ENCODE measurements around the gene PPP1R12B. TPM values are rescaled to one million over a fixed set of nuclear protein-coding genes. Genes with fewer than 3 reads are reported as not detected.
"Not testable (repeated sequence)": the region's sequence is repeated elsewhere in the genome, so short reads cannot be mapped to it uniquely, and the experiment has no call there.

The PPP1R12B gene
- total RNA-seq, 5 donors from 2014 or later (not counting 1 experiment from before 2014, with no cell fraction given) = 24.3 to 40.9 (median 27.0) TPM

DNA sequence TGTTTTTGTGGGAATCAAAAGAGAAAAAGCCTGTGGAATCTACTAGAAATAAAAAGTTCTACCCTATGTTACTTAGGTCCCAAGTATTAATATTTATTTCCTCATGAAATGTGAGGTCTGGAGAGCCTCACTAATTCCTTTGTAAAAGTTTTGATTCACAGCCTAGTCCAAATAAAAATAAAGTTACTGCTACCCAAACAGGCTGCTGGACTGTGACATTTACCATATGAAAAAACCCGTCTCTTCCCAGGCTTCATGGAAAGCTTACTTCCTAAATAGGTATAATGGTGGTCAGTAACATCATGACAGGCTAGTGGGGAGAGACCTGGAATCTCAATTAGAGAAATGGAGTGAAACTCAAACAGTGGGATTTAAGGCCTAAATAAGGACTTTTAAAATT lies 201.6 kb downstream of the PPP1R12B start:
- H3K27ac ChIP-seq (ENCODE audit: low read length); ATAC-seq (replicated peaks in 1 of 4); H3K36me3 ChIP-seq (ENCODE audit: control insufficient read depth in 2 of 2, extremely low read depth in 1 of 2, insufficient read depth in 1 of 2, low read length in 1 of 2); H3K4me1 Mint-ChIP-seq; H3K4me1 ChIP-seq (ENCODE audit: control insufficient read depth in 1 of 2, extremely low read depth in 1 of 2, insufficient read depth in 2 of 2, low read length in 2 of 2); H3K36me3 Mint-ChIP-seq; CTCF ChIA-PET; H3K4me3 Mint-ChIP-seq; H3K4me3 ChIP-seq (ENCODE audit: control insufficient read depth in 1 of 2, extremely low read depth in 1 of 2, low read length in 1 of 2); H3K27ac Mint-ChIP-seq; H3K27me3 ChIP-seq (replicated peaks in 1 of 2; ENCODE audit: control insufficient read depth in 2 of 2, extremely low read depth in 1 of 2, insufficient read depth in 2 of 2, low read length in 1 of 2); DNase-seq; H3K9me3 ChIP-seq; POLR2A ChIA-PET; H3K27me3 Mint-ChIP-seq; H3K9me3 Mint-ChIP-seq: not testable (repeated sequence)
- WGBS (ENCODE audit: insufficient coverage) = no CpG with 5 or more reads among the region's 1 CpG

GRCh38 chr1:202551683-202552082 lies 203.2 kb downstream of the PPP1R12B start:
- no peaks in the 10 kb centered on the region for H3K4me1 ChIP-seq (ENCODE audit: control insufficient read depth in 1 of 2, extremely low read depth in 1 of 2, insufficient read depth in 2 of 2, low read length in 2 of 2)
- H3K4me3 ChIP-seq (ENCODE audit: control insufficient read depth in 1 of 2, extremely low read depth in 1 of 2, low read length in 1 of 2) = no peak overlapping the region
- ChIA-PET CTCF (no interaction called here), POLR2A (no interaction called here)
- peaks cover 9% of the 10 kb centered on the region for H3K36me3 Mint-ChIP-seq
- DNase-seq (no peak), ATAC-seq (replicated peaks in 1 of 4) (no peak)
- no peaks in the 10 kb centered on the region for H3K9me3 ChIP-seq
- no peaks in the 10 kb centered on the region for H3K27me3 ChIP-seq (replicated peaks in 1 of 2; ENCODE audit: control insufficient read depth in 2 of 2, extremely low read depth in 1 of 2, insufficient read depth in 2 of 2, low read length in 1 of 2)
- H3K36me3 ChIP-seq (ENCODE audit: control insufficient read depth in 2 of 2, extremely low read depth in 1 of 2, insufficient read depth in 1 of 2, low read length in 1 of 2) = peaks cover 0 to 3% of the 10 kb centered on the region in 2 donors
- H3K27me3 Mint-ChIP-seq = no peaks in the 10 kb centered on the region
- no peaks in the 10 kb centered on the region for H3K9me3 Mint-ChIP-seq
- WGBS (ENCODE audit: insufficient coverage) = 100% methylated on average over 2 of the region's 3 CpGs
- no peak overlapping the region for H3K27ac Mint-ChIP-seq
- no peak overlapping the region for H3K4me3 Mint-ChIP-seq
- H3K27ac ChIP-seq (ENCODE audit: low read length) = no peak overlapping the region
- peaks cover 0 to under 1% (median under 1%) of the 10 kb centered on the region in 3 donors for H3K4me1 Mint-ChIP-seq

GRCh38 chr1:202552615-202553014 lies 204.1 kb downstream of the PPP1R12B start:
- H3K4me1 Mint-ChIP-seq; ATAC-seq (replicated peaks in 1 of 4); H3K4me3 Mint-ChIP-seq; CTCF ChIA-PET; H3K27me3 Mint-ChIP-seq; H3K27ac ChIP-seq (ENCODE audit: low read length); H3K9me3 ChIP-seq; H3K4me1 ChIP-seq (ENCODE audit: control insufficient read depth in 1 of 2, extremely low read depth in 1 of 2, insufficient read depth in 2 of 2, low read length in 2 of 2); H3K27me3 ChIP-seq (replicated peaks in 1 of 2; ENCODE audit: control insufficient read depth in 2 of 2, extremely low read depth in 1 of 2, insufficient read depth in 2 of 2, low read length in 1 of 2); DNase-seq; H3K27ac Mint-ChIP-seq; H3K4me3 ChIP-seq (ENCODE audit: control insufficient read depth in 1 of 2, extremely low read depth in 1 of 2, low read length in 1 of 2); H3K36me3 ChIP-seq (ENCODE audit: control insufficient read depth in 2 of 2, extremely low read depth in 1 of 2, insufficient read depth in 1 of 2, low read length in 1 of 2); H3K9me3 Mint-ChIP-seq; POLR2A ChIA-PET: not testable (repeated sequence)
- peaks cover 12% of the 10 kb centered on the region for H3K36me3 Mint-ChIP-seq

DNA sequence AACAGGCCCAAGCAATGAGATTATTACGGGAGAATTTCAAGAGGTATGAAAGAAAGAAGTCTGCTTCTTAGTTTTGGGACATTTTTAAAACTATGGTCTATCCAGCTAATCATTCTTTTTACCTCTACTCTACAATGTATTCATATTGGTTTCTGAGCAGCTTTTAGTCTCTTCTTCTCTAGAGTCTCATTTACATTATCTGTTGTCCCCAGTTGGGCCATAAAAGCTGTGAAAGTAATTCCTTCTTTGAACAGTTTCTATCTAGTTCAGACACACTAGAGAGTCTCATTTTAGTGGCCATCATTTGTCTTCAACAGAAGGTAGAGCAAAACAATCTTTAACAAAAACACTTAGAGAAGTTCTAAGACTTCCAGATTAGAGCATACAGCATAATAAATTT lies 204.6 kb downstream of the PPP1R12B start:
- H3K27me3 ChIP-seq (replicated peaks in 1 of 2; ENCODE audit: control insufficient read depth in 2 of 2, extremely low read depth in 1 of 2, insufficient read depth in 2 of 2, low read length in 1 of 2); H3K27me3 Mint-ChIP-seq; H3K27ac ChIP-seq (ENCODE audit: low read length); H3K9me3 ChIP-seq; H3K4me1 ChIP-seq (ENCODE audit: control insufficient read depth in 1 of 2, extremely low read depth in 1 of 2, insufficient read depth in 2 of 2, low read length in 2 of 2); CTCF ChIA-PET; POLR2A ChIA-PET; H3K27ac Mint-ChIP-seq; ATAC-seq (replicated peaks in 1 of 4); DNase-seq; H3K4me3 Mint-ChIP-seq; H3K4me1 Mint-ChIP-seq; H3K9me3 Mint-ChIP-seq; H3K36me3 ChIP-seq (ENCODE audit: control insufficient read depth in 2 of 2, extremely low read depth in 1 of 2, insufficient read depth in 1 of 2, low read length in 1 of 2); H3K4me3 ChIP-seq (ENCODE audit: control insufficient read depth in 1 of 2, extremely low read depth in 1 of 2, low read length in 1 of 2): not testable (repeated sequence)
- no CpG with 5 or more reads among the region's 1 CpG for WGBS (ENCODE audit: insufficient coverage)
- peaks cover 12% of the 10 kb centered on the region for H3K36me3 Mint-ChIP-seq

DNA sequence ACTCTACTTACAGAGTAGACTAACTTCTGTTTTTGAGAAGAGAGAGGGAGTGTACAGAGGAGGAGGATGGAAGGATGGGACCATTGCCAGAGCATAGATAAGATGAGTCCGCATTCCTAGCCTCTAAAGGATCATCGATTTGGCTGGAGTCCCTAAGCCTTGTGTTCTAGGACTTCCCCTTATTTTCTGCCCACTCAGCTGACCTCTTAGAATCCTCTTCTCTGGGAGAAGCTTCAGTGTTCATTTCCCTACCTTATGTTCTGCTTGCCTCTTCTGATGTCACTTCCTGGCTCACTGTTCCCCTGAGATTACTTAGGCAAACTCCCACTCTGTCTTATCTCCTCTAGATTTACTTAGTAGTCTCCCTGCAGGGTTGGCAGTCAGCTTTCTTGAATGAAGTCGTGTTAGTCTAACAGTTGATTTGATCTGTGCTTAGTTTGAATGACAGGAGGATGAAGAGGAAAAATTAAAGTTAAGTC lies 205.1 kb downstream of the PPP1R12B start:
- peaks cover 12% of the 10 kb centered on the region for H3K36me3 Mint-ChIP-seq
- ATAC-seq (replicated peaks in 1 of 4) = no peak
- H3K27ac Mint-ChIP-seq = no peak overlapping the region
- DNase-seq = no peak
- ChIA-PET POLR2A (no interaction called here), CTCF (no interaction called here)
- no peak overlapping the region for H3K4me3 Mint-ChIP-seq
- no peak overlapping the region for H3K27ac ChIP-seq (ENCODE audit: low read length)
- H3K4me1 ChIP-seq (ENCODE audit: control insufficient read depth in 1 of 2, extremely low read depth in 1 of 2, insufficient read depth in 2 of 2, low read length in 2 of 2) = no peaks in the 10 kb centered on the region
- H3K27me3 Mint-ChIP-seq = no peaks in the 10 kb centered on the region
- no peaks in the 10 kb centered on the region for H3K9me3 Mint-ChIP-seq
- peaks cover 0 to 3% of the 10 kb centered on the region in 2 donors for H3K36me3 ChIP-seq (ENCODE audit: control insufficient read depth in 2 of 2, extremely low read depth in 1 of 2, insufficient read depth in 1 of 2, low read length in 1 of 2)
- no peaks in the 10 kb centered on the region for H3K9me3 ChIP-seq
- H3K27me3 ChIP-seq (replicated peaks in 1 of 2; ENCODE audit: control insufficient read depth in 2 of 2, extremely low read depth in 1 of 2, insufficient read depth in 2 of 2, low read length in 1 of 2) = no peaks in the 10 kb centered on the region
- WGBS (ENCODE audit: insufficient coverage) = 100% methylated on average over 2 of the region's 3 CpGs
- no peak overlapping the region for H3K4me3 ChIP-seq (ENCODE audit: control insufficient read depth in 1 of 2, extremely low read depth in 1 of 2, low read length in 1 of 2)
- no peaks in the 10 kb centered on the region for H3K4me1 Mint-ChIP-seq

DNA sequence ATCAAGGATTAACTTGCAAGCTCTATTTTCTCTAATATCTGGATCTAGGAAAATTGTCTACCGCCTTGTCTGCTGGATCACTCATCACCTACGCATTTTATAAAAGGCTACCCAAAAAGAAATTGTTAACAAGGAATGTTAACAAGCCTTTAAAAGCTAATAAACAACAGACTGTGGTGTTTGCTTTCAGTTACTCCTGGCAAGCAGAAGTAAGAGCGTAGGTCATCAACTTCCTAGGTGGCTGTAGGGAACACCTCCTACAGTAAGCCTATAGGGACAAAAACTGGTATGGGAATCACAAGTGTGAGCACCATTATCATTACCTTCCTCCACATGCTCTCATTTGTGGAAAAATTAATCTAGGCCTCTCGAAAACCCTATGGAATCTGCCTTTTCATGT lies 206.1 kb downstream of the PPP1R12B start:
- H3K4me1 ChIP-seq (ENCODE audit: control insufficient read depth in 1 of 2, extremely low read depth in 1 of 2, insufficient read depth in 2 of 2, low read length in 2 of 2); H3K4me1 Mint-ChIP-seq; H3K27ac Mint-ChIP-seq; H3K27me3 ChIP-seq (replicated peaks in 1 of 2; ENCODE audit: control insufficient read depth in 2 of 2, extremely low read depth in 1 of 2, insufficient read depth in 2 of 2, low read length in 1 of 2); H3K27ac ChIP-seq (ENCODE audit: low read length); H3K36me3 ChIP-seq (ENCODE audit: control insufficient read depth in 2 of 2, extremely low read depth in 1 of 2, insufficient read depth in 1 of 2, low read length in 1 of 2); DNase-seq; H3K4me3 Mint-ChIP-seq; H3K4me3 ChIP-seq (ENCODE audit: control insufficient read depth in 1 of 2, extremely low read depth in 1 of 2, low read length in 1 of 2); H3K9me3 Mint-ChIP-seq; H3K9me3 ChIP-seq; CTCF ChIA-PET; H3K27me3 Mint-ChIP-seq; ATAC-seq (replicated peaks in 1 of 4): not testable (repeated sequence)
- peaks cover 16% of the 10 kb centered on the region for H3K36me3 Mint-ChIP-seq
- WGBS (ENCODE audit: insufficient coverage) = no CpG with 5 or more reads among the region's 4 CpGs
- POLR2A ChIA-PET = interaction anchor here in 1 of 2 donors (0.6 kb wide), 1 partner anchor 10 kb away, joined by 3 read pairs; no protein-coding TSS in a partner anchor

GRCh38 chr1:202556037-202556436 lies 207.5 kb downstream of the PPP1R12B start:
- no CpG with 5 or more reads among the region's 4 CpGs for WGBS (ENCODE audit: insufficient coverage)
- H3K4me1 ChIP-seq (ENCODE audit: control insufficient read depth in 1 of 2, extremely low read depth in 1 of 2, insufficient read depth in 2 of 2, low read length in 2 of 2); H3K9me3 Mint-ChIP-seq; ATAC-seq (replicated peaks in 1 of 4); DNase-seq; H3K27me3 Mint-ChIP-seq; H3K36me3 ChIP-seq (ENCODE audit: control insufficient read depth in 2 of 2, extremely low read depth in 1 of 2, insufficient read depth in 1 of 2, low read length in 1 of 2); H3K4me3 Mint-ChIP-seq; H3K9me3 ChIP-seq; POLR2A ChIA-PET; H3K27ac Mint-ChIP-seq; H3K27me3 ChIP-seq (replicated peaks in 1 of 2; ENCODE audit: control insufficient read depth in 2 of 2, extremely low read depth in 1 of 2, insufficient read depth in 2 of 2, low read length in 1 of 2); H3K4me1 Mint-ChIP-seq; H3K27ac ChIP-seq (ENCODE audit: low read length); H3K4me3 ChIP-seq (ENCODE audit: control insufficient read depth in 1 of 2, extremely low read depth in 1 of 2, low read length in 1 of 2): not testable (repeated sequence)
- CTCF ChIA-PET = interaction anchor here in 1 of 2 donors (0.6 to 0.7 kb wide), 2 partner anchors 12 to 19 kb away, joined by 3 read pairs; no protein-coding TSS in a partner anchor
- H3K36me3 Mint-ChIP-seq = peaks cover 16% of the 10 kb centered on the region

All from T-cell (primary cell).